ENCODE measurements around the gene YOD1. TPM values are rescaled to one million over a fixed set of nuclear protein-coding genes. Genes with fewer than 3 reads are reported as not detected.

Gene YOD1
- total and polyA plus RNA-seq, 4 donors = 3.4 to 34.4 (median 5.4) TPM

GRCh38 chr1:207071426-207071825 is 20.4 kb upstream of the YOD1 start:
- no peaks in the 10 kb centered on the region for H3K9me3 ChIP-seq (ENCODE audit: control insufficient read depth in 4 of 4, insufficient read depth in 3 of 4, low read length in 3 of 4)
- no peak for TF ChIP-seq CTCF (IDR thresholded peaks at IDR 0.05; ENCODE audit: control extremely low read depth, extremely low read depth)
- WGBS, 2 donors = 89% methylated on average over 6 of the region's 6 CpGs

GRCh38 chr1:207070811-207071210 is 19.8 kb upstream of the YOD1 start:
- DNase-seq (no peak), ATAC-seq (ENCODE audit: insufficient read depth, low FRiP score) (no peak)
- Histone ChIP-seq H3K4me3 (no peak overlapping the region), H3K9ac (ENCODE audit: insufficient read depth in 1 of 2, low read length in 2 of 2) (no peak overlapping the region), H3K4me1 (ENCODE audit: control insufficient read depth in 5 of 5, insufficient read depth in 5 of 5, low read length in 5 of 5) (peaks cover 0 to 8% (median 2%) of the 10 kb centered on the region in 5 donors), H3K27me3 (ENCODE audit: control insufficient read depth in 3 of 3, insufficient read depth in 3 of 3, low read length in 2 of 3) (no peaks in the 10 kb centered on the region), H3K36me3 (ENCODE audit: control insufficient read depth in 4 of 4, insufficient read depth in 4 of 4, low read length in 4 of 4) (peaks cover 5 to 17% (median 11%) of the 10 kb centered on the region in 4 donors), H3K27ac (ENCODE audit: low read depth in 1 of 2, low read length in 1 of 2) (peak overlapping the region; percentile 22 to 37), H3K9me3 (ENCODE audit: control insufficient read depth in 4 of 4, insufficient read depth in 3 of 4, low read length in 3 of 4) (no peaks in the 10 kb centered on the region)
- TF ChIP-seq CTCF (IDR thresholded peaks at IDR 0.05; ENCODE audit: control extremely low read depth, extremely low read depth) = no peak
- 57 to 79% methylated on average over 4 of the region's 4 CpGs for WGBS, 2 donors

More at GRCh38 chr1:207071426-207071825, 20.4 kb upstream of the YOD1 start:
- Histone ChIP-seq H3K4me1 (ENCODE audit: control insufficient read depth in 5 of 5, insufficient read depth in 5 of 5, low read length in 5 of 5) (peaks cover 0 to 10% (median 2%) of the 10 kb centered on the region in 5 donors), H3K27me3 (ENCODE audit: control insufficient read depth in 3 of 3, insufficient read depth in 3 of 3, low read length in 2 of 3) (no peaks in the 10 kb centered on the region), H3K27ac (ENCODE audit: low read depth in 1 of 2, low read length in 1 of 2) (no peak overlapping the region), H3K4me3 (no peak overlapping the region), H3K36me3 (ENCODE audit: control insufficient read depth in 4 of 4, insufficient read depth in 4 of 4, low read length in 4 of 4) (peaks cover 5 to 17% (median 11%) of the 10 kb centered on the region in 4 donors), H3K9ac (ENCODE audit: insufficient read depth in 1 of 2, low read length in 2 of 2) (no peak overlapping the region)
- DNase-seq (no peak), ATAC-seq (ENCODE audit: insufficient read depth, low FRiP score) (no peak)

- no peak overlapping the region for H3K9ac ChIP-seq (ENCODE audit: insufficient read depth in 1 of 2, low read length in 2 of 2)
Measured at GRCh38 chr1:207069858-207070506, 19.0 kb upstream of the YOD1 start.

More at GRCh38 chr1:207069858-207070506, 19.0 kb upstream of the YOD1 start:
- TF ChIP-seq CTCF (IDR thresholded peaks at IDR 0.05; ENCODE audit: control extremely low read depth, extremely low read depth) = no peak
- no peaks in the 10 kb centered on the region for H3K27me3 ChIP-seq (ENCODE audit: control insufficient read depth in 3 of 3, insufficient read depth in 3 of 3, low read length in 2 of 3)
- H3K4me3 ChIP-seq = no peak overlapping the region
- 72 to 85% methylated on average over 5 of the region's 5 CpGs for WGBS, 2 donors
- ATAC-seq (ENCODE audit: insufficient read depth, low FRiP score) (no peak), DNase-seq (no peak)
- H3K9me3 ChIP-seq (ENCODE audit: control insufficient read depth in 4 of 4, insufficient read depth in 3 of 4, low read length in 3 of 4) = no peaks in the 10 kb centered on the region
- H3K27ac ChIP-seq (ENCODE audit: low read depth in 1 of 2, low read length in 1 of 2) = peak overlapping the region in 1 of 2 donors; percentile 22
- H3K4me1 ChIP-seq (ENCODE audit: control insufficient read depth in 5 of 5, insufficient read depth in 5 of 5, low read length in 5 of 5) = peaks cover 0 to 9% (median 2%) of the 10 kb centered on the region in 5 donors
- H3K36me3 ChIP-seq (ENCODE audit: control insufficient read depth in 4 of 4, insufficient read depth in 4 of 4, low read length in 4 of 4) = peaks cover 7 to 19% (median 12%) of the 10 kb centered on the region in 4 donors

Measured in lung (tissue), 12 donors.